CD4-positive, alpha-beta T cell treated with Interleukin-1 beta for 1 hour (primary cell): ENCODE results near the gene GAB2.

Experiments used
- DNase-seq, 2 donors: peaks; one replicate each; pipeline ENCODE4 v3.0.0-alpha.2; 2020 to 2022

The GAB2 gene

GRCh38 chr11:78399136-78399535 is 18.5 kb downstream of the GAB2 start:
- DNase-seq = no peak

GRCh38 chr11:78398715-78399114 is 18.9 kb downstream of the GAB2 start:
- DNase-seq = no peak

GRCh38 chr11:78397398-78397797 is 20.2 kb downstream of the GAB2 start:
- no peak for DNase-seq

GRCh38 chr11:78395597-78395996 is 22.0 kb downstream of the GAB2 start:
- no peak for DNase-seq

GRCh38 chr11:78392854-78393253 is 24.8 kb downstream of the GAB2 start:
- no peak for DNase-seq

GRCh38 chr11:78391424-78391823 is 26.2 kb downstream of the GAB2 start:
- DNase-seq = no peak

GRCh38 chr11:78390809-78391208 is 26.8 kb downstream of the GAB2 start:
- DNase-seq = no peak

- DNase-seq = no peak
These were observed 31.2 kb downstream of the GAB2 start for GRCh38 chr11:78386215-78386941.

GRCh38 chr11:78385205-78385604 is 32.4 kb downstream of the GAB2 start:
- DNase-seq = no peak

GRCh38 chr11:78384231-78384630 is 33.4 kb downstream of the GAB2 start:
- DNase-seq = no peak

- no peak for DNase-seq
These were observed 35.8 kb downstream of the GAB2 start for GRCh38 chr11:78381865-78382264.

- no peak for DNase-seq
These were observed 37.0 kb downstream of the GAB2 start for GRCh38 chr11:78380615-78381051.

GRCh38 chr11:78379039-78379670 is 38.5 kb downstream of the GAB2 start:
- DNase-seq = no peak

- no peak for DNase-seq
These were observed 39.8 kb downstream of the GAB2 start for GRCh38 chr11:78377625-78378418.

GRCh38 chr11:78376858-78377257 is 40.8 kb downstream of the GAB2 start:
- DNase-seq = no peak

- no peak for DNase-seq
These were observed 42.7 kb downstream of the GAB2 start for GRCh38 chr11:78374917-78375316.

GRCh38 chr11:78373689-78374088 is 43.9 kb downstream of the GAB2 start:
- DNase-seq = no peak

GRCh38 chr11:78372114-78372768 is 45.4 kb downstream of the GAB2 start:
- DNase-seq = no peak

GRCh38 chr11:78371221-78371891 is 46.3 kb downstream of the GAB2 start:
- DNase-seq = no peak

GRCh38 chr11:78370406-78371172 is 47.0 kb downstream of the GAB2 start:
- no peak for DNase-seq

- no peak for DNase-seq
These were observed 52.2 kb downstream of the GAB2 start for GRCh38 chr11:78365381-78365792.
